Chondrocyte (in vitro differentiated cells): ENCODE measurements around the gene TEX101. TPM values are rescaled to one million over a fixed set of nuclear protein-coding genes. Genes with fewer than 3 reads are reported as not detected.
"Not testable (repeated sequence)": the region's sequence is repeated elsewhere in the genome, so short reads cannot be mapped to it uniquely, and the experiment has no call there.

Experiments
- DNase-seq: peaks from one replicate; pipeline ENCODE4 v3.0.0; 2021; ENCODE audit warnings: mixed read lengths, low spot score
- H3K27ac Mint-ChIP-seq: one replicate; pipeline ENCODE4 v1.8.0; 2021; ENCODE audit warnings: mild to moderate bottlenecking, moderate library complexity, mixed read lengths; ENCODE audit not compliant: unreplicated experiment
- H3K27me3 Mint-ChIP-seq: 2 replicates; pipeline ENCODE4 v1.8.0; 2021; ENCODE audit warnings: low read depth, mixed read lengths
- H3K36me3 Mint-ChIP-seq: 2 replicates; pipeline ENCODE4 v1.8.0; 2021; ENCODE audit warnings: low read depth, mixed read lengths
- H3K4me1 Mint-ChIP-seq: 2 replicates; pipeline ENCODE4 v1.8.0; 2021; ENCODE audit warnings: low read depth, mild to moderate bottlenecking, mixed read lengths
- H3K4me3 Mint-ChIP-seq: one replicate; pipeline ENCODE4 v1.8.0; 2021; ENCODE audit warnings: mild to moderate bottlenecking, moderate library complexity, mixed read lengths; ENCODE audit not compliant: unreplicated experiment
- H3K9me3 Mint-ChIP-seq: 2 replicates; pipeline ENCODE4 v1.8.0; 2021; ENCODE audit warnings: low read depth, mixed read lengths
- CTCF ChIP-seq: fragments of 200-600 bp; sonication (generic); IDR thresholded peaks from 2 replicates; pipeline ENCODE4 v1.5.0; 2021; ENCODE audit warnings: antibody characterized with exemption, mild to moderate bottlenecking, moderate library complexity
- long read RNA-seq: library from polyadenylated mRNA; stranded (forward); transcript quantifications from one replicate; pipeline ENCODE4 v2.0.0, GENCODE V29; 2021
- total RNA-seq: library from RNA; stranded (reverse); gene quantifications from 3 replicates; pipeline ENCODE4 v1.2.1, GENCODE V29; 2021

The TEX101 gene
- not detected in 3 replicates for total RNA-seq
- long read RNA-seq: 0 reads

GRCh38 chr19:43414554-43414953, at the start of gene TEX101:
TSS of gene TEX101 (plus strand) at chr19:43414890. CDS start at chr19:43415920, 1,030 bp downstream.
- DNase-seq: no peak
- H3K4me1 Mint-ChIP-seq: no peaks in the 10 kb centered on the region
- no peak within 1 kb of the TSS for H3K27ac Mint-ChIP-seq
- H3K36me3 Mint-ChIP-seq: no peaks in the 10 kb centered on the region
- no peaks in the 10 kb centered on the region for H3K9me3 Mint-ChIP-seq
- peaks cover 15% of the 10 kb centered on the region for H3K27me3 Mint-ChIP-seq
- no peak for TF ChIP-seq CTCF
- no peak within 1 kb of the TSS for H3K4me3 Mint-ChIP-seq

- not testable (repeated sequence) for H3K9me3 Mint-ChIP-seq, DNase-seq, H3K36me3 Mint-ChIP-seq, H3K4me1 Mint-ChIP-seq, H3K27me3 Mint-ChIP-seq, H3K4me3 Mint-ChIP-seq, H3K27ac Mint-ChIP-seq
These were observed 49.0 kb upstream of the TEX101 start for GRCh38 chr19:43365677-43366076.

- Mint-ChIP-seq H3K36me3 (no peaks in the 10 kb centered on the region), H3K4me1 (no peaks in the 10 kb centered on the region), H3K9me3 (no peaks in the 10 kb centered on the region), H3K4me3 (no peak overlapping the region), H3K27ac (no peak overlapping the region), H3K27me3 (peaks cover 5% of the 10 kb centered on the region)
- no peak for DNase-seq
- no peak for TF ChIP-seq CTCF
These were observed 46.9 kb upstream of the TEX101 start for GRCh38 chr19:43367822-43368221.

GRCh38 chr19:43368897-43369296, 45.8 kb upstream of the TEX101 start:
- not testable (repeated sequence) for H3K36me3 Mint-ChIP-seq, H3K27me3 Mint-ChIP-seq

GRCh38 chr19:43371909-43372308, 42.8 kb upstream of the TEX101 start:
- Mint-ChIP-seq H3K4me1 (no peaks in the 10 kb centered on the region), H3K27me3 (peaks cover 5% of the 10 kb centered on the region), H3K9me3 (no peaks in the 10 kb centered on the region), H3K27ac (no peak overlapping the region), H3K4me3 (no peak overlapping the region), H3K36me3 (no peaks in the 10 kb centered on the region)
- TF ChIP-seq CTCF: no peak
- no peak for DNase-seq

More at GRCh38 chr19:43368897-43369296, 45.8 kb upstream of the TEX101 start:
- not testable (repeated sequence) for DNase-seq, H3K9me3 Mint-ChIP-seq, H3K27ac Mint-ChIP-seq, H3K4me3 Mint-ChIP-seq, H3K4me1 Mint-ChIP-seq

GRCh38 chr19:43372462-43372861, 42.2 kb upstream of the TEX101 start:
- Mint-ChIP-seq H3K4me3 (no peak overlapping the region), H3K4me1 (no peaks in the 10 kb centered on the region), H3K36me3 (no peaks in the 10 kb centered on the region)

GRCh38 chr19:43377624-43378023, 37.1 kb upstream of the TEX101 start:
- not testable (repeated sequence) for DNase-seq, H3K4me3 Mint-ChIP-seq, H3K36me3 Mint-ChIP-seq, H3K27me3 Mint-ChIP-seq, H3K27ac Mint-ChIP-seq, H3K9me3 Mint-ChIP-seq, H3K4me1 Mint-ChIP-seq

More at GRCh38 chr19:43372462-43372861, 42.2 kb upstream of the TEX101 start:
- TF ChIP-seq CTCF: no peak
- Mint-ChIP-seq H3K9me3 (no peaks in the 10 kb centered on the region), H3K27ac (no peak overlapping the region), H3K27me3 (peaks cover 5% of the 10 kb centered on the region)
- no peak for DNase-seq
